Activated T-cell treated with anti-CD3 and anti-CD28 coated beads for 1 hour (primary cell): Measurements from ENCODE around the gene TTLL5.
"Not testable (repeated sequence)": the region's sequence is repeated elsewhere in the genome, so short reads cannot be mapped to it uniquely, and the experiment has no call there.

Experiments used
- DNase-seq: peaks from one replicate; pipeline ENCODE4 v3.0.0-alpha.2; 2020; ENCODE audit warnings: low read depth

Gene TTLL5

DNA sequence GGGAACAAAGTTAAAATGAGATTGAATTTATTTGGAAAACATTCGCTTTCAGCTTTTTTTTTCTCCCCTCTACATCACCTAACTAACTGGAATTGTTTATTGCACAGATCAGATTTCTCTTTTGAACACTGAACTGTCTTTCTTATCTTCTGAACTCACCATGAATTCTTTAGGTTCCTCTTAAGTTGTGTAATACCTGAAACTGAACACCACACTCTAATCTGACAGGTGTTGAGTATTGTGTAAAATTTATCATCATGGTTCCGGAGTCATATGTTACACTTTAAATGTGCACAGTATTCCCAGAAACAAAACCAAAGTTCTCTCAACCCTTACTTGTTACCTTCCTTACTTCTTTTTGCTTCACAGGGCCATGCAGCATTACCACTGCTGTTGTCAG is 254.0 kb downstream of the TTLL5 start:
- no peak for DNase-seq

DNA sequence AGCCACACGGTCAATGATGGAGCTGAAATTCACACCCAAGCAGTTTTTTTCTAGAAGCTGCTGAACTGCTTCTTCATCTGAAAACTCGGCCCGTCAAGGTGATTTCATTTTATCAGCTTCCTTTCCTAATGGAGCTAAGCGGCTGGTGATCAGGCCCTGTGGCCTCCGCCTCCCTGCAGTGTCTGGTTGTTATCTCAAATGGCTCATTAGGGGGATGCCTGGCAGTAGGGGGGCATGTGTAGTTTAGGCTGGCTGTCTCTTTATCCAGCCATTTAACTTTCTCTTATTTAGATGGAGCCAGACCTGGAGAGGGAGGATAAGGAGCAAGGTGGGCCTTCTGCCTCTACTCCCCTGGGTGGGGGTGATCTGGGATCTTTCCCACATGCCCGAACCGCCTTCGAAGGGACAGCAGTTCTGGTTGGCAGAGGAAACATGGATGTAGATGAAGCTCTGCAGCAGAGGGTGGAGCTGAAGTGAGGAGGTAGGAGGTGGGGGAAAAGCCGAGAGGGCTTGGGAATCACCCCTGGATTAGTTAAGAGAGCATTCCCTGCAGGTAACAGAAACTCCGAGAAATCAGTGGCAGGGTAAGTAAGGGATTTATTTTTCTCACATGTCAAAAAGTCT is 256.4 kb downstream of the TTLL5 start:
- no peak for DNase-seq

DNA sequence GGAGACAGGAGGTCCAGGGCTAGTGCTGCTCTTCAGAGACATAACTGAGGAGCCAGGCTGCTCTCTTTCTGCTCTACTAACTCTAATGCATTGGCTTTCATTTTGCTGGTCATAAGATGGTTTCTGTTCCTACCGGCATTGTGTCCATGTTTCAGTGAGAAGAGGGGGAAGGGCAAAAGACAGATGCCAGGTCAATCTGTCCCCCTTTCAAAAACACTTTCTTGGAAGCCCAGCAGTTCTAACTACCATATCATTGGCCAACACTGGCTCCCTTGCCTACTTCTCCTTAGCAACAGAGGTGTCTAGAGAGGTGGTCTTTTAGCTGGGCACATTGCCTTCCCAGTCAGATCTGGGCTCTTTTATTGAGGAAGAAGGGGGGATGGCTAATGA is 256.9 kb downstream of the TTLL5 start:
- DNase-seq = no peak

DNA sequence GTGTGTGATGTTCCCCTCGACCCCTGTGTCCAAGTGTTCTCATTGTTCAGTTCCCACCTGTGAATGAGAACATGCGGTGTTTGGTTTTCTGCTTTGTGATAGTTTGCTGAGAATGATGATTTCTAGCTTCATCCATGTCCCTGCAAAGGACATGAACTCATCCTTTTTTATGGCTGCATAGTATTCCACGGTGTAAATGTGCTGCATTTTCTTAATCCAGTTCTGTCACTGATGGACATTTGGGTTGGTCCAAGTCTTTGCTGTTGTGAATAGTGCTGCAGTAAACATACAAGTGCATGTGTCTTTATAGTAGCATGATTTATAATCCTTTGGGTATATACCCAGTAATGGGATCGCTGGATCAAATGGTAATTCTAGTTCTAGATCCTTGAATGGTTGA is 259.4 kb downstream of the TTLL5 start:
- DNase-seq = not testable (repeated sequence)

DNA sequence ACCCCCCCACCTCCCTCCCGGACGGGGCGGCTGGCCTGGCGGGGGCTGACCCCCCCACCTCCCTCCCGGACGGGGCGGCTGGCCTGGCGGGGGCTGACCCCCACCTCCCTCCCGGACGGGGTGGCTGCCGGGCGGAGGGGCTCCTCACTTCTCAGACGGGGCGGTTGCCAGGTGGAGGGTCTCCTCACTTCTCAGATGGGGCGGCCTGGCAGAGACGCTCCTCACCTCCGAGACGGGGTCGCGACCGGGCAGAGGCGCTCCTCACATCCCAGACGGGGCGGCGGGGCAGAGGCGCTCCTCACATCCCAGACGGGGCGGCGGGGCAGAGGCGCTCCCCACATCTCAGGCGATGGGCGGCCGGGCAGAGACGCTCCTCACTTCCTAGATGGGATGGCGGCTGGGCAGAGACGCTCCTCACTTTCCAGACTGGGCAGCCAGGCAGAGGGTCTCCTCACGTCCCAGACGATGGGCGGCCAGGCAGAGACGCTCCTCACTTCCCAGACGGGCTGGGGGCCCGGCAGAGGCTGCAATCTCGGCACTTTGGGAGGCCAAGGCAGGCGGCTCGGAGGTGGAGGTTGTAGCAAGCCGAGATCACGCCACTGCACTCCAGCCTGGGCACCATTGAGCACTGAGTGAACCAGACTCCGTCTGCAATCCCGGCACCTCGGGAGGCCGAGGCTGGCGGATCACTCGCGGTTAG is 264.2 kb downstream of the TTLL5 start:
- not testable (repeated sequence) for DNase-seq

DNA sequence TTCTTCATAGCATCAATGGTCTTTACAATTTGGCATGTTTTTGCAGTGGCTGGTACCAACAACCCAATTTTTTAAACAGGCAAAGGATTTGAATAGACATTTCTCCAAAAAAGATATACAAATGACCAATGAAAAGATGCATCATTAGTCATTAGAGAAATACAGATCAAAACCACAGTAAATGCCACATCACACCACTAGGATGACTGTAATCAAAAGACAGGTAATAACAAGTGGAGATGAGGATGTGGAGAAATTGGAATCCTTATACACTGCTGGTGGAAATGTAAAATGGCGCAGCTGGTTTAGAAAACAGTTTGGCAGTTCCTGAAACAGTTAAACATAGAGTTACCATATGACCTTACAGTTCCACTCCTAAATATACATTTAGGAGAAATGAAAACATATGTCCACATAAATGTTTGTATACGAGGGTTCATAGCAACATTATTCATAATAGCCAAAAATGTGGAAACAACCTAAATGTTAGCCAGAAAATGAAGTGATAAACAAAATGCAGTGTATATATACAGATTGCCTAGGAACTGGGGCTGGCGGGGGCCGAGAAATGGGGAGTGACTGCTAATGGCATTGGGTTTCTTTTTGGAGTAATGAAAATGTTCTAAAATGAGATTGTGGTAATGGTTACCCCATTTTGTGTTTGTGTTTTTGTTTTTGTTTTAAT is 265.5 kb downstream of the TTLL5 start:
- DNase-seq = no peak

DNA sequence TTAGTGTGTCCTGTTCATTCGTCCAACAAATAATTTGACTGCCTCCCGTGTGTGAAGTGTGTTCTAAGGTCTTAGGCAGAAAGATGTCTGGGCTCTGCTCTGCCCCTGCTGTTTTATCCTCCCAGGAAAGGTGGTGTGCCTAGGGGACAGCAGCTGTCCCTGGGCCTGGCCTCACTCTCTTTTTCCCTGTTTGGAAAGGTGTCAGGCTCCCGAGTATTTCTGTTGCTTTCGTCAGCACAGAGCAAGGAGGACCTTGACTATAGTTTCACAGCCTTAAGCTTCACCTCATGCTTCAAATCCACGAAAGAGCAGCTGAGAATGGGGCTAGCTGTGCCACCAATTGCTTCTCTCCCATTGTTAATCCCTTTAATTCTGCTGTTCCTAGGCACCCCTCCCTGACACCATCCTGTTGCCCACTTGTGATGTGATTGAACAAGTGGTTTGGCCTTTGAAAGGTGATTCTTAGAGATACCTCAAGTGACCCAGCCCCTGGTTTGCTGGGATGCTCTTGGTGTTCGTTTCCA is 266.6 kb downstream of the TTLL5 start:
- DNase-seq = no peak

DNA sequence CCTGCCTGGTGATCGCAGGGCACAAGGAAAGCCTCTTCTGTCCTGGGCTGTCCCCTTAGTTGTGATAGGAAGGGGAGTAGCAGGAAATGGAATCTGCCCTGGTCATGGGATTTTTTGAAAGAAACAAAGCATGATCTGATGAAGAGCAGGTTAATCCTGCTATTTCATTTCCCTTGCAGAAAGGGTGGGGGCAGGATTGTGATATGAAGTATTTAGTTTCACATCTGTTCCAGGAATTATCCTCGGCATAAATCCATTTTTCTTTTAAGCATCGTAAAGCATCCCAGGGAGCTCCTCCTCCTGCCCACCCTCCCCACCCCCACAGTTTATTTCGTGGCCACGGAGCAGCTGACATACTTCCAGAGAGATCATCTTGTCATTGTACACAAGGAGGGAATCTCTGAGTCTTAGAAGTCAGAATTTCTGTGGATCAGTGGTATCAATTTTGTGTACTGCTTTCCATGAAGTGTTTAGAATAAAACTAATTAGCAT is 267.7 kb downstream of the TTLL5 start:
- no peak for DNase-seq

DNA sequence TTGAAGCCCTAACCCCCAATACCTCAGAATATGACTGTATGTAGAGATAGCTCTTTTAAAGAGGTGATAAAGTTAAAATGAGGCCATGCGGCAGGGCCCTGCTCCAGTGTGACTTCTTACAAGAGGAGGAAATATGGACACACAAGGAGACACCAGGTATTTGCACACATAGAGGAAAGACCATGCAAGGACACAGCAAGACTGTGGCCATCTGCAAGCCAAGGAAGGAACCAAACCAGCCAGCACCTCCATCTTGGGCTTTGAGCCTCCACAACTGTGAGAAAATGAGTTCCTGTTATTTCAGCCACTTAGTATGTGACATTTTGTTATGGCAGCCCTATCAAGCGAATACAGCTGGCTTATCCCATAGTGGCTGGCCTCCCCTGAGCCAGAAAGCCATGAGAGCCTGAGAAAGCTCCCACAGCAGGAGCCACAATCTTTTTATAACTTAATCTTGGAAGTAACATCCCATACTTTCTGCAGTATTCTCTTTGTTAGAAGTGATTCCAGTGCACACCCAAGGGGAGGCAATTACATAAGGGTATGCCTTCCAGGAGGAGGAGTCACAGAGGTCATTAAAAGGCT is 272.8 kb downstream of the TTLL5 start:
- DNase-seq = no peak

DNA sequence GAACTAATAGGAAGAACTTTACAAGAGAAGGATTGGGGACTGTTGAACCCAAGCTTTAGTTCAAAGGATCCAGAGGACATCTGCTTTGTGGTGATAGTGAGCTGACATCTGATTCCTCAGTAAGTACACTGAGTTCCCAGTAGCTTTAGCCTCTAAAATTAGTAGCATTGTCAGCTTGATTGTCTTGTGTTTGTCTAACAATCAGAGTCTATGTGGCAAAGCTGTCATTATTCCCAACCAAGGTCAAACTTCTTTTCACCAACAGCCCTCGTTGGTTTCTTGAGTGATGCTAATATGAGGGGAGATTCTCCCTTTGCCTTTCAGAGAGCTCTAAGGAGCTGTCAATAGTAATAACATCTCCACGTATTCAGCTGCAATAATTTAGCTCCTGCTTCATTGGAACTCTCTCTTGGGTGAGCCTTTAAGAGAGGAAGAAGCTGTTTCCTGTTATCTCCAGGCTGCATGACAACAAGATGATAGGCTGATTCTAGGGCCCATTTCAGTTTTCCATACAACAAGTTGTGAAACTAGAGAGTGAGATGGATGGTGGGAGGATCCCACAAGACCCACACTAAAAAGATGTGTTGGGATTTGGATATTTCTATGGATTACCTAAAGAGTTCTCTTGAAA is 274.1 kb downstream of the TTLL5 start:
- no peak for DNase-seq

DNA sequence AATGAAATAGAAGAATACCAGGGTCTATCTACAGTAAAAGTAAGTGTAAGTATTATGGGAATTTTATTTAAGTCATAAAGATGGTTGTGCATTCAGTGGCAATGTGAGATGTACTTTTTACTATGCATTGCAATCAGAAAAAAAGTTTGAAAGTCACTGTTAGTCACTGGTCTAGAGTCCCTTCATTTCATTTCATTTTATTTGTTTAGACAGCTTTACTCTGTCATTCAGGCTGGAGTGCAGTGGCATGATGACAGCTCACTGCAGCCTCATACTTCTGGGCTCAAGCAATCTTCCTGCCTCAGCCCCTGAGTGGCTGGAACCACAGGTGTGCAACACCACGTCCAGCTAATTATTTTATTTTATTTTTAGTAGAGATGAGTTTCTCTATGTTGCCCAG is 278.2 kb downstream of the TTLL5 start:
- no peak for DNase-seq

DNA sequence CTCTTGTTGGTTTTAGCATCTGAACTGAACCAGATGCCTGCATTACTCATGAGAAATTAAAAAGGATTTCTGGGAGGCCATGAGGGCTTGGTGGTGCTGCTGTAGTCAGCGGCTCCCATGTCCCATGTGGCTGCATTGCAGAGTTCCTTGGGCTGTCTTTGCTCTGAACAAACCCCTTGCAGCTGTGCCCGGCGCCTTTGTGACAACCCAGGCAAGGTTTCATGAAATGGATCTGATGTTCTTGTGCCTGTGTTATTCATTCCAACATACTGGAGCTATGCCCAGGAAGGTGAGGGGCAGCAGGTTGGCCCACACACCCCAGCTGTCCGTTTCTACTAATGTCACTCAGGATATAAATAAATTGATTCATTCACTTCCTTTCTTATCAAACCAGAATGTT is 280.0 kb downstream of the TTLL5 start:
- DNase-seq = no peak

DNA sequence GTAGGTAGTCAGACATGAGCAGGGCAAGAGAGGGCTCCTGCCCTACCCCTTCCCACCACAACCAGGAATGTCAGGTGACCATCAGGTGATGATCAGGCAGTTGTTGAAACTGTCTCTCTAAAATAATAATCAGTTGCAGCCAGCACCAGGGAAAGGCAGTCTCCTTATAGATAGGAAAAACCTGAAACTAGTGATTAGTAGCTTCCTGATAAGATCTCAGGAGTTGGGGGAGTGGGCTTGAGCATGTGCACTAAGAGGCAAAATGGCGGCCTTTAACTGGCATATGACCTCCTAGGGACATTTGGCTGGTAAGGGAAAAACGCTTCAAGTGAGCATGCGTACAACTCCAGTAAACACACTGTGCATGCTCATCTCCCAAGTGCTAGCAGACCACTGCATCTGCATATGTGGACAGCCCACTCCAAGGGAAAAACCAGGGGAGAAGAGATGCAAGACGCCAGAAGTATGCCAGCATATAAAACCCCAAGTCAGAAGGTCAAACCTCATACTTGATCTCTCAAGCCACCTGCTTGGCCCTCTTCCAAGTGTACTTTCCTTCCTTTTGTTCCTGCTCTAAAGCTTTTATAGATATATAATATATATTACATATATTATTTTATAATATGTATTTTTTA is 283.7 kb downstream of the TTLL5 start:
- DNase-seq = no peak

DNA sequence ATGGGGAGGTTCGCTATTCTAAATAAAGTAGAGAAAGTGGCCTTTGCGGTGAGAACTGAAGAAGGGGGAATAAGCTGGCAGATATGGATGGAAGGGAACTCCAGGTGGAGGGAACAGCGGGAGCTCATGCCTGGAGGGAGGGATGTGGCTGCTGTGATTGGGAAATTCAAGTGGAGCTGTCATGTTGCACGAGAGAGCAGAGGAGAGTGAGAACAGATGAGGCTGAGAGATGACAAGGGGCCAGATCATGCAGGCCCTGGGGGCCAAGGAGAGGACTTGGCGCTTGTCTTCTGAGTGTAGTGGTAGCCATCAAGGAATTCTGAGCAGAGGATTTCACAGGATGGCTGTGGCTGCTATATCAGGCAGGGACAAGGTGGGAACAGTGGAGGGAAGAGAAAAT is 285.7 kb downstream of the TTLL5 start:
- DNase-seq = no peak

DNA sequence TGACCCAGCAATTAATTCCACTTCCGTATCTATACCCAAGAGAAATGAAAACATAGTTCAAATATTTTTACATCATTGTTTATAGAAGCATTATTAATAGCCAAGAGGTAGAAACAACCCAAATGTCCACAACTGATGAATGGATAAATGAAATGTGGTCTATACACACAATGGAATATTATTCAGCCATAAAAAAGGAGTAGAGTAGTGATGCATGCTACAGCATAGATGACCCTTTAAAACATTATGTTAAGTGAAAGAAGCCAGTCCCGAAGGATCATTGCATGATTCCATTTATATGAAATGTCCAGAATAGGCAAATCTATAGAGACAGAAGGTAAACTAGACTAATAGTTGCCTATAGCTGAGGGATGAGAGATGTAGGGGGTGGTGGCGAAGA is 291.4 kb downstream of the TTLL5 start:
- no peak for DNase-seq

DNA sequence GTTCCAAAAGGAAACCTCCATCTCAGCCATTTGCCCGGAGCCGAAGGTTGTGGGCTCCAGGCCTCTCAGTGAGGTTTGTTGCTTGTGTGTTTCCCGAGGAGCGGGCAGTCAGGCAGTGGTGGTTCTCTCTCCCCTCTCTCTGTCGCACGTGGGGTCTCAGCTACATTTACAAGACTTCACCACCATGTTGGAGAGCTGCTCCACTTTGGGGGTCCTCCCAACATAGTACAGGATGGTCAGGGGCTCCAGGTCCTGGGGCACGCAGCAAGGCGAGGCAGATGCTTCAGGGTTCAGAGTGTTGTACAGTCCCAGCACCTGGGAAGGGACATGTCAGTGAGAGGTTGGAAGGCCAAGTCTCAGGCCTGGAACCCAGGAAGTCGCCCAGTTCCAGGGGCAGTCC is 298.0 kb downstream of the TTLL5 start:
- DNase-seq = no peak

DNA sequence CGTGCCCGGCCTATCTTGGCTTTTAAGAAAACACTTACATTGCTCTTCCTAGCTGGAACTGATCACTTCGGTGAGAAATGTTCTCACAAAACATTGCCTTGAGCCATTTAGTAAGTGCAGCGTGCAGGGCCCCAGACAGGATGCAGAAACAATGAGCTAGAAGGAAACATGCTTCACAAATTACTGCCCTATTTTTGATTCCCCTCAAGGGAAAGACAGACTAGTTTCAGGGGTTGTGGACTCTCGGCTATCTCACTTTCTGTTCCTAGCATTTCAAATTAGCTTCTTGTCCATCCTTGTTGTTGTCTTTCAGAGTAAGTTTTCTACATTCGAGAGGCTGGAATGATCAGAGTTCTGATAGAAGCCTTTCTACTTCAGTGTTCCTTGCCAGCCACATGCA is 299.2 kb downstream of the TTLL5 start:
- DNase-seq = no peak

DNA sequence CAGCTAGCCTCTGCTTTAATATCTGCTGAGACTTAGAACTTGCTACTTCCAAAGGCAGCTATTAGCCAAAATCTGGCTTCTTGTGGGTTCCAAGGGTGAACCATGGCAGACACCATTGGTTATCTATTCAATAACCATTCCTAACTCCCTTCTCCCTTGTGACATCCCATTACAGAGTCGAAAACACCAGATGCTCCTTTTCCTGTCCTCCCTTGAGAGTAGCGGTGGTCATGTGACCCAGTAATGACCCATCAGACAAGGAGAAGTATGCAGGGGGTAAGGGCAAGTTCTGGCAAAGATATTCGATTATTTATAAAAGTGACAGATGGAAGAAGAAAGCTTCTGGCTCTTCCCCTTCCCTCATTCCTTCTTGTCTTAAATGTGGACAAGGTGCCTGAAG is 300.6 kb downstream of the TTLL5 start:
- no peak for DNase-seq

DNA sequence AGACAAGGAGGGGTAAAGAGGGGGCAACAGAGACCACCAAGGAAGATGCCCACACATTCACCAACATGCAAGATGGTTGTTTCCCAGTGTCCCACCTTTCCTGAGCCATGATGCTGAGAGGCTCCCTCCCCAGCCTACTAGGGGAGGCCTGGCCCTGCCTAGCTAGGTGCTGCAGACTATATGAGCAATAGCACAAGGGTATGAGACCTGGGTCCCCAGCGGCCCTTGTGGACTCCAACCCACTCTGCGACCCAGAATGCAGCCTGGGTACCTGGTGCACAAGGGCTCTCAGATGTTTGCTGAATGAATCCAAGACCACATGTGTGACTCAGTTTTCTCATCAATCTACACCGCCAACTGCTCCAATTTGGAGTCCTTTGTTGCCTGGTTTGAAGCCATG is 306.8 kb downstream of the TTLL5 start:
- no peak for DNase-seq

DNA sequence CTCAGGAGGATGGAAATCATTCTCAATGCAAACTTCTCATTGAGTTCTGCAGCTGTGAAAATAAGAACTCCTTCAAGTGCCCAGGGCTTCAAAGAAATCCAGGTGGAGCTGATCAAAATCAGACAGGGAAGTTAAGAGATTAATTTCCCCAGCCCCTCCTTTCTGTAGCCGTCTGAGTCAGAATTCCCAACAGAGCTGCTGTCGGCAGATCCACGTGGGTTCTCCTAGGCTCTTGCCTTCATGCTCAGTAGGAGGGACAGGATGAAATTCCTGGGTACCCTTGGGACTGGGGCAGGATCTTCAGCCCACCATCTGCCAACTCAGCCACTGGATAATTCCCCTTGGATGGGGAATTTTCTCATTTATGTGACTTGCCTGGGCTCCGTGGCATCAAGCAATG is 307.4 kb downstream of the TTLL5 start:
- DNase-seq = no peak

DNA sequence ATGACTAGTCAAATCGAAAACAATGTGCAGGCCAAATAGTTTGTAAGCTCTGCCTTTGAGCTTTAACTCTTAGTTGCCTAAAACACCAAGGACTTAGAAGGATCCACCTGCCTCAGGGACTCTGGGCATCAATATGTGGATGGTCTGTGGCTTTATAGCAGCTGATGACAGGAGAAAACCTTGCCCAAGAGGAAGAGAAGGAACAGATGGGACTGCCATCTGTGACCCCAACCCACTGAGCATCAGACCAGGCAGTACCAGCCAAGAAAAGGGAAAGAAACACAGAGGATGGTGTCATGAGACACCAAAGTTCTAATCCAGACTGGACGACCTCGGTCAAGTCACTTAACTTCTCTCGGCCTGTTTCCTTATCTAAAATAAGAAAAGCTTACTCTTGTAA is 308.1 kb downstream of the TTLL5 start:
- no peak for DNase-seq

DNA sequence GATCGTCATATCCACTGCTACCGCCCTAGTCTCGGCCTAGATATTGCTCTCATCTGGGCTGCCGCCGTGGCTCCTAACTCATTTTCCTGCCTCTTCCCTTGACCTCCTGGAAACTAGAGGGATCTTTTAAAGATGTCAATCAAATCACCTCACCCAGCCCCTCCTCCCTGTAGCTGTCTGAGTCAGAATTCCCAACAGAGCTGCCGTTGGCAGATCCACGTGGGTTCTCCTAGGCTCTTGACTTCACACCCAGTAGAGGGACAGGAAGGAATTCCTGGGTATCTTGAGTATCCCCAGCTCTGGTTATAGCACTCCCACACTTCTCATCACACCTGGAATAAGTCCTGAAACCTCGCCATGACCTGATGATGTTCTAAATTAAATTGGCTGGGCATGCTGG is 308.8 kb downstream of the TTLL5 start:
- no peak for DNase-seq
